KMS-11 (cell line): Measurements from ENCODE around the gene NIPAL3.

Experiments used
- H2AFZ ChIP-seq: fragments of 200-600 bp; sonication (generic); 2 replicates; pipeline ENCODE4 v1.6.1; 2016; ENCODE audit warnings: antibody characterized with exemption, mixed run types, low read depth
- H3K27ac ChIP-seq: fragments of 200-600 bp; sonication (generic); 2 replicates; pipeline ENCODE4 v1.6.1; 2016; ENCODE audit warnings: mild to moderate bottlenecking, mixed run types
- H3K27me3 ChIP-seq: fragments of 200-600 bp; sonication (generic); 2 replicates; pipeline ENCODE4 v1.6.1; 2017; ENCODE audit warnings: mild to moderate bottlenecking, low read depth, mixed run types, moderate library complexity; ENCODE audit not compliant: insufficient read depth
- H3K36me3 ChIP-seq: fragments of 200-600 bp; sonication (generic); 2 replicates; pipeline ENCODE4 v1.6.1; 2017; ENCODE audit warnings: mild to moderate bottlenecking, mixed run types; ENCODE audit not compliant: insufficient read depth
- H3K4me1 ChIP-seq: fragments of 200-600 bp; sonication (generic); 2 replicates; pipeline ENCODE4 v1.6.1; 2016; ENCODE audit warnings: mild to moderate bottlenecking, low read depth, mixed run types; ENCODE audit not compliant: poor library complexity, severe bottlenecking
- H3K4me2 ChIP-seq: fragments of 200-600 bp; sonication (generic); 2 replicates; pipeline ENCODE4 v1.7.0; 2016; ENCODE audit warnings: mild to moderate bottlenecking, mixed run types
- H3K4me3 ChIP-seq: fragments of 200-600 bp; sonication (generic); IDR thresholded peaks from 2 replicates; pipeline ENCODE4 v1.6.1; 2017; ENCODE audit warnings: low read depth, low read length, mixed read lengths; ENCODE audit not compliant: insufficient read depth
- H3K79me2 ChIP-seq: fragments of 200-600 bp; sonication (generic); 2 replicates; pipeline ENCODE4 v1.6.1; 2016; ENCODE audit warnings: low read depth, mixed run types; ENCODE audit not compliant: insufficient read depth
- H3K9ac ChIP-seq: fragments of 200-600 bp; sonication (generic); 2 replicates; pipeline ENCODE4 v1.6.1; 2016; ENCODE audit warnings: mild to moderate bottlenecking, mixed run types
- H4K20me1 ChIP-seq: fragments of 200-600 bp; sonication (generic); 2 replicates; pipeline ENCODE4 v1.6.1; 2016; ENCODE audit warnings: mild to moderate bottlenecking, mixed run types; ENCODE audit not compliant: insufficient read depth
- TF ChIP-seq, protein P1 (sequence below): fragments of 200-600 bp; sonication (generic); conservative IDR thresholded peaks from 2 replicates; pipeline ENCODE4 v1.6.1; 2017; ENCODE audit warnings: low read depth, mild to moderate bottlenecking, antibody characterized with exemption, low read length, moderate library complexity, mixed read lengths

NIPAL3 gene

DNA sequence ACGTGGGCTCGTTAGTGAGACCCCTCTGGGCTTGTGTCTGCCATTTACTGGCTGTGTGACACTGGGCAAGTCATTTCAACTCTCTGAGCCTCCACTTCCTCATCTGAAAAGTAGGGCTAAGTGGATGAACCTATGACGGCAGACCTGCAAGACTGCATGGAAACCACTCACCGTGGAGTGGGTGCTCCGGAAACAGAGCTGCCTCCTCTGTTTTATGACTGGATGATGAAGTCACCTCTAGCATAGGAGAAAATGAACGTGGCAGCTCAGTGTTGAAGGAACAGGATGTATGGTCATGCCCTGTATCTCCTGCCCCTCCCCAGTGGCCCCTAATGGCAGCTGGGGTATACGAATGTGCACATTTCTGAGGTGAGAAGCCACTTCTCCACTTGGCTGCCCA, 42.6 kb upstream of the NIPAL3 start:
- no peaks in the 10 kb centered on the region for H3K36me3 ChIP-seq
- no peaks in the 10 kb centered on the region for H3K27me3 ChIP-seq
- TF ChIP-seq, protein P1, sequence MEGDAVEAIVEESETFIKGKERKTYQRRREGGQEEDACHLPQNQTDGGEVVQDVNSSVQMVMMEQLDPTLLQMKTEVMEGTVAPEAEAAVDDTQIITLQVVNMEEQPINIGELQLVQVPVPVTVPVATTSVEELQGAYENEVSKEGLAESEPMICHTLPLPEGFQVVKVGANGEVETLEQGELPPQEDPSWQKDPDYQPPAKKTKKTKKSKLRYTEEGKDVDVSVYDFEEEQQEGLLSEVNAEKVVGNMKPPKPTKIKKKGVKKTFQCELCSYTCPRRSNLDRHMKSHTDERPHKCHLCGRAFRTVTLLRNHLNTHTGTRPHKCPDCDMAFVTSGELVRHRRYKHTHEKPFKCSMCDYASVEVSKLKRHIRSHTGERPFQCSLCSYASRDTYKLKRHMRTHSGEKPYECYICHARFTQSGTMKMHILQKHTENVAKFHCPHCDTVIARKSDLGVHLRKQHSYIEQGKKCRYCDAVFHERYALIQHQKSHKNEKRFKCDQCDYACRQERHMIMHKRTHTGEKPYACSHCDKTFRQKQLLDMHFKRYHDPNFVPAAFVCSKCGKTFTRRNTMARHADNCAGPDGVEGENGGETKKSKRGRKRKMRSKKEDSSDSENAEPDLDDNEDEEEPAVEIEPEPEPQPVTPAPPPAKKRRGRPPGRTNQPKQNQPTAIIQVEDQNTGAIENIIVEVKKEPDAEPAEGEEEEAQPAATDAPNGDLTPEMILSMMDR, result no peak
- no peak overlapping the region for H3K4me3 ChIP-seq
- no peak overlapping the region for H3K9ac ChIP-seq
- no peak overlapping the region for H3K27ac ChIP-seq
- H3K4me2 ChIP-seq, result no peak overlapping the region
- no peaks in the 10 kb centered on the region for H4K20me1 ChIP-seq
- no peaks in the 10 kb centered on the region for H3K79me2 ChIP-seq
- no peak overlapping the region for H2AFZ ChIP-seq
- H3K4me1 ChIP-seq, result no peaks in the 10 kb centered on the region

DNA sequence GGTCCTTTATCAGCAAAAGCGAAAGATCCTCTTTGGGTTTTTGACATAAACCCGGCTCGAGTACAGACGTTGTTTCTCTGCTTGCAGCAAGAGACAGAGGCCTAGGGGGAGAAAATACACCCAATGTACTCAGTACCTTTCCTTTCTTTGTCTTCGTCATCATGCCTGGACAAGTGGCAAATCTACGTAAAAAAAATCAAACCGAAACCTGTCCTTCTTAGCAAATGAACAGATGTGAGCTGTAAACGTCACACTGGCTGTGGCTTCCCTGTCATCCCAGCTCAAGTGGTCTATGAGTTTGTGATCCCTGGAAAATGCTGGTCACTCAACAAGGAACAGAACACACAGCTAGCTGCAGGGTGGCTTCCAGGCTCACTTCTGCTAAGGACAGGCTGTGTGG, 41.9 kb upstream of the NIPAL3 start:
- H2AFZ ChIP-seq, result no peak overlapping the region
- no peaks in the 10 kb centered on the region for H3K79me2 ChIP-seq
- H3K36me3 ChIP-seq, result no peaks in the 10 kb centered on the region
- H3K4me2 ChIP-seq, result no peak overlapping the region
- H3K27ac ChIP-seq, result no peak overlapping the region
- no peaks in the 10 kb centered on the region for H4K20me1 ChIP-seq
- TF ChIP-seq, protein P1, result no peak
- H3K4me3 ChIP-seq, result no peak overlapping the region
- no peaks in the 10 kb centered on the region for H3K27me3 ChIP-seq
- no peak overlapping the region for H3K9ac ChIP-seq
- H3K4me1 ChIP-seq, result no peaks in the 10 kb centered on the region

DNA sequence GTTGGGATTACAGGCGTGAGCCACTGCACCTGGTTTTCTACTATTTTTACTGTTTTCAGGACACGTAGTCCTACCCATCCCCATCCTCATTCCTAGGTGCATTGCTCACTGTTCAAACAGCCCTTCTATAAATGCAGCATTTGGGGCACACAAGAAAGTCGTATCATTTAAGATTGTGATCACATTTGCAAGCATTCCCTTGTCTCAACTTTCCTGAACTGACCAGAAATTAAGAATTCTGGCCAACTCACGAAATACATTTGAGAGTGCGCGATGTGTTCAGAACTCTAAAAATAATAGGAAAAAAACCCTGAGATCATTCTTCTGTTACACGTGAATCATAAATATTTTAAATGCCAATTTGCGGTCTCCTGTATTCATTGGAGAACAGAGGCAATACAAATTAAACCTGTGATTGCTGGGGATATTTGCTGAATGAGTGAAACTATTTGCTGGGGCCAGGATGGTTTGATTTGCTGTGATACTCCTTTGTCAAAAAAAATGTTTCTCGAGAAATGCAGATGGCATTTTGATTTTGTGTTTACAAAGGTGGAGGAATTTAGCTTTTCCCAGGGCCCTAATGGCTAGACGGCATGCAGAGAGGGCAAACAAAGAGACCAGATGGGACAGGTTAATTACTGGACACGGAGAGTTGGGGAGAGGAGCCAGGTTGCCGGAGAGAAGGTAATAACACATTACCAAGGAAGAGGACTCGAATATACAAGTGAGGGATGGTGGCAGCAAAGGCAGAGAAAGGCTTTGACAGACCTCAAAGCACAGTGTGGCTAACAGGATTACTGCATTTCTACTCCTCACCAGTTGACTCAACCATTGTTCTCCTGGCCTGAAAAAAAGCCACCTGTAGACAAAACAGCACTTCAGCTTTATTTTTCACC, 40.5 kb upstream of the NIPAL3 start:
- H3K4me3 ChIP-seq, result no peak overlapping the region
- H3K27ac ChIP-seq, result no peak overlapping the region
- TF ChIP-seq, protein P1, result no peak
- no peak overlapping the region for H3K9ac ChIP-seq
- H3K79me2 ChIP-seq, result no peaks in the 10 kb centered on the region
- no peak overlapping the region for H2AFZ ChIP-seq
- H3K4me1 ChIP-seq, result no peaks in the 10 kb centered on the region
- no peaks in the 10 kb centered on the region for H4K20me1 ChIP-seq
- H3K4me2 ChIP-seq, result no peak overlapping the region
- no peaks in the 10 kb centered on the region for H3K27me3 ChIP-seq
- no peaks in the 10 kb centered on the region for H3K36me3 ChIP-seq

DNA sequence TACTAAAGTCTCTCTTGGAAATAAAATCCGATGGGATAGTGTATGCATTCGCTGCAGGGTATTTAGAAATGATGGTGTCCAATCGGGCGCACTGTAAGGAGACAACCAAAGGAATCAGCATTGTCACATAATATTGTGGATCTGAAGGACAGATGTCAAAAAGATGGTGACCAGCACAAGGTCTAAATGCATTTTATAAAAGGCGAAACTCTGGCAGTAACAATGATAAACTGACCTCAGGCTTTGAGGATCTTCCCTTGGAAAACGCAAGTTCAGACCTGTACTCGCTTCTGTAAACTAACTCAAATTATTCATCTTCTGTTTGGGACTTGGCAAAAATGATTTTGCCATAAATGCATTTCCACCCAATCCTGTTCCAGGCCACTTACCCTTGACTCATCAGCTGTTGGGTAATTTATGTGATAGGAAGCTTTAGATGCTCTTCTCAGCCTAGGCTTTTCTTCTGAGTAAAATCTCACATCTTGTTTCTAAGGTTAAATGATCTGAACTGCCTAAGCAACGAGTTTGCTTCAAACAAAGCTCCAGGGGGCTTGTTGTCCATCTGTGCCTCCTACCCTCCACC, 35.8 kb upstream of the NIPAL3 start:
- no peaks in the 10 kb centered on the region for H3K79me2 ChIP-seq
- no peaks in the 10 kb centered on the region for H4K20me1 ChIP-seq
- TF ChIP-seq, protein P1, result no peak
- H3K4me2 ChIP-seq, result no peak overlapping the region
- H3K27ac ChIP-seq, result no peak overlapping the region
- no peak overlapping the region for H3K4me3 ChIP-seq
- H3K9ac ChIP-seq, result no peak overlapping the region
- no peaks in the 10 kb centered on the region for H3K36me3 ChIP-seq
- no peaks in the 10 kb centered on the region for H3K27me3 ChIP-seq
- H2AFZ ChIP-seq, result no peak overlapping the region
- H3K4me1 ChIP-seq, result peaks cover 15% of the 10 kb centered on the region
